GM10248 (cell line): ENCODE measurements around the gene LDB3.
"Not testable (repeated sequence)": the region's sequence is repeated elsewhere in the genome, so short reads cannot be mapped to it uniquely, and the experiment has no call there.

Experiments
- CTCF ChIA-PET: fragments of 300-600 bp; sonication (Branson Sonifier 250); formaldehyde crosslinking; extraction: SDS; loops from one replicate; lab custom pipeline; 2021; ENCODE audit warnings: antibody characterized with exemption; lab: Yijun Ruan, JAX
- POLR2A ChIA-PET: fragments of 350-650 bp; sonication (Branson Sonifier 250); formaldehyde crosslinking; extraction: SDS; loops from one replicate; lab custom pipeline; 2020; ENCODE audit warnings: antibody characterized with exemption; lab: Yijun Ruan, JAX
- DNase-seq: peaks from one replicate; pipeline ENCODE4 v3.0.0; 2012; ENCODE audit errors: extremely low spot score
- CTCF ChIP-seq: IDR thresholded peaks from 2 replicates; pipeline ENCODE4 v1.5.1; 2012; ENCODE audit warnings: mild to moderate bottlenecking, low read depth; ENCODE audit errors: extremely low read depth, missing control alignments, control extremely low read depth

Gene LDB3

GRCh38 chr10:86728056-86728455, 59.7 kb downstream of the LDB3 start:
- POLR2A ChIA-PET, result no interaction called here
- TF ChIP-seq CTCF, result no peak
- CTCF ChIA-PET, result interaction anchor here (0.8 to 1.5 kb wide), 3 partner anchors 8 to 19 kb away, joined by 3 to 4 read pairs (median 3); no protein-coding TSS in a partner anchor
- no peak for DNase-seq

GRCh38 chr10:86729677-86730076, 61.4 kb downstream of the LDB3 start:
- ChIA-PET CTCF (interaction anchor here (0.9 to 1.9 kb wide), 3 partner anchors 9 to 209 kb away, joined by 3 to 4 read pairs (median 3); no protein-coding TSS in a partner anchor), POLR2A (no interaction called here)
- no peak for TF ChIP-seq CTCF
- no peak for DNase-seq

GRCh38 chr10:86730227-86730626, 61.9 kb downstream of the LDB3 start:
- DNase-seq, result no peak
- no peak for TF ChIP-seq CTCF
- CTCF ChIA-PET, result interaction anchor here (1.1 to 1.9 kb wide), 2 partner anchors 10 to 12 kb away, joined by 4 read pairs; no protein-coding TSS in a partner anchor
- POLR2A ChIA-PET, result no interaction called here

- no peak for TF ChIP-seq CTCF
- no peak for DNase-seq
- ChIA-PET CTCF (interaction anchor here (1.0 to 2.3 kb wide), 6 partner anchors 9 to 167 kb away, joined by 3 to 10 read pairs (median 5); no protein-coding TSS in a partner anchor), POLR2A (no interaction called here)
Observed at GRCh38 chr10:86732771-86733170, 64.5 kb downstream of the LDB3 start.

GRCh38 chr10:86733260-86733671, 65.0 kb downstream of the LDB3 start:
- ChIA-PET POLR2A (no interaction called here), CTCF (interaction anchor here (1.0 to 2.3 kb wide), 6 partner anchors 9 to 167 kb away, joined by 3 to 10 read pairs (median 5); no protein-coding TSS in a partner anchor)
- no peak for TF ChIP-seq CTCF
- DNase-seq, result no peak

- CTCF ChIA-PET, result interaction anchor here (0.5 to 2.3 kb wide), 5 partner anchors 10 to 165 kb away, joined by 3 to 10 read pairs (median 5); no protein-coding TSS in a partner anchor
- DNase-seq, result no peak
Observed at GRCh38 chr10:86734207-86734988, 66.1 kb downstream of the LDB3 start.

GRCh38 chr10:86735278-86735677, 67.0 kb downstream of the LDB3 start:
- CTCF ChIA-PET, result interaction anchor here (1.5 to 1.6 kb wide), 2 partner anchors 7 to 9 kb away, joined by 3 to 5 read pairs; no protein-coding TSS in a partner anchor
- POLR2A ChIA-PET, DNase-seq: not testable (repeated sequence)

More at GRCh38 chr10:86734207-86734988, 66.1 kb downstream of the LDB3 start:
- TF ChIP-seq CTCF, result no peak
- POLR2A ChIA-PET, result no interaction called here
